HUES48 (cell line): Measurements from ENCODE around the gene CBL.

ENCODE experiments used
- H3K27ac ChIP-seq: one replicate; pipeline ENCODE4 v1.7.0; 2013; ENCODE audit warnings: low read depth, low read length, inconsistent platforms
- H3K27me3 ChIP-seq: 2 replicates; pipeline ENCODE4 v1.6.1; 2013; ENCODE audit warnings: mild to moderate bottlenecking, low read length; ENCODE audit not compliant: control insufficient read depth, insufficient read depth
- H3K36me3 ChIP-seq: 2 replicates; pipeline ENCODE4 v1.6.1; 2013; ENCODE audit warnings: low read length; ENCODE audit not compliant: control insufficient read depth, insufficient read depth
- H3K4me1 ChIP-seq: 2 replicates; pipeline ENCODE4 v1.6.1; 2013; ENCODE audit warnings: mild to moderate bottlenecking, low read length; ENCODE audit not compliant: control insufficient read depth, insufficient read depth
- H3K4me3 ChIP-seq: 2 replicates; pipeline ENCODE4 v1.5.1; 2013; ENCODE audit warnings: mild to moderate bottlenecking, low read depth, low read length
- H3K9ac ChIP-seq: 2 replicates; pipeline ENCODE4 v1.6.1; 2013; ENCODE audit warnings: mild to moderate bottlenecking, low read depth, low read length, moderate library complexity
- H3K9me3 ChIP-seq: 2 replicates; pipeline ENCODE4 v1.6.1; 2013; ENCODE audit warnings: low read length; ENCODE audit not compliant: control insufficient read depth, insufficient read depth

Gene CBL

DNA sequence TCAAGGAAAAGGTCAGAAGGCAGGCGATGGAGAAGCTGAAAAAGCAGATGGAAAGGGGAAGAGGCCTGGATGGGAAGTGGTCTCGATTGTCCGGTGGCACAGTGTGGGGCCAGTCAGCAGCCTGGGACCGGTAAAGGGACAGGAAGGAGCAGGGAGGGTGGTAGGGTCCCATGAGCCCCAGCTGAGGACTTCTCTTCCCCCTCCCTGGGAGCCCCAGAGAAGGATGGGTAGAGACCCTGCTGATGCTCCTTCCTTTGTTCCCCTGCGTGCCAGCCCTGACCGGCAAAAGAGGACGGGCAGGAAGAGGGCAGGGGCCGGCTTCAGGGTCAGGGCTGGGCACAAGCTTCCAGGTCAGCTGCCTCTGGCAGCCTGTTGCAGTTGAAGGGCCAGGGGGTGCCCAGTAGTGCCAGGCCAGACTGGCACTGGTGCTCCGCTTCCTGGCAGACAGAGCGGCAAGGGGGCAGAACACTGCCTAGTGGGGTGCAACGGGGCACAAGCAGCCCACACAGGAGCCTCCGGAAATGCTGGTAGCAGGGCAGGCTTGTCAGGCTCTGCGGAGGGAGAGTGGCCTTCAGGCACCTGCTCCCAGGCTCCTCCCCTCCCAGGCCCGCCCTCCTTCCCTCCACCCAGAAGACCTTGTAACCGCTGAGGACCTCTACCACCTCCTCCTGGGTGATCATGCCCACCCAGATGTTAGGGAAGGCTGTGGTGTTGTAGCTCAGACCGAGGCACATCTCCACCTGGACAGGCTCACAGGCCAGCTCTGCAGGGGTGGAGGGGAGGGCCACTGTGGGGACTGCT is 135.3 kb downstream of the CBL start:
- H3K4me1 ChIP-seq: peaks cover 22% of the 10 kb centered on the region
- H3K27ac ChIP-seq: no peak overlapping the region
- peak overlapping the region; percentile 65 for H3K4me3 ChIP-seq
- no peak overlapping the region for H3K9ac ChIP-seq
- peaks cover 5% of the 10 kb centered on the region for H3K36me3 ChIP-seq
- H3K27me3 ChIP-seq: peaks cover 52% of the 10 kb centered on the region
- no peaks in the 10 kb centered on the region for H3K9me3 ChIP-seq

DNA sequence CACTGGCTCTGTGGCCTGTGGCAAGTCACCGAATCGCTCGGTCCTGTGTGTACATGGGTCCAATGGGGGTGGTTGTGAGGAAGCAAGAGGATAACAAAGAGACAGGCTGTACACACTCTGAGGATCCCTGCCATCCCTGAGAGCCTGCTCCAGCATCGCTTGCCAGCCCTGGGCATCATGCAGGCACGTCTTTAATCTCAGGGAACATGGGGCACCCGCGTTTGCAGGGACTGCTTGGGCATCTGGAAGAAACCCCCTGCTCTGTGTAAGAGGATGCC is 135.8 kb downstream of the CBL start:
- Histone ChIP-seq H3K9me3 (no peaks in the 10 kb centered on the region), H3K27ac (no peak overlapping the region), H3K4me3 (no peak overlapping the region), H3K27me3 (peaks cover 52% of the 10 kb centered on the region), H3K4me1 (peaks cover 22% of the 10 kb centered on the region), H3K9ac (no peak overlapping the region), H3K36me3 (peaks cover 2% of the 10 kb centered on the region; the same call in 1 of the 2 replicates)

DNA sequence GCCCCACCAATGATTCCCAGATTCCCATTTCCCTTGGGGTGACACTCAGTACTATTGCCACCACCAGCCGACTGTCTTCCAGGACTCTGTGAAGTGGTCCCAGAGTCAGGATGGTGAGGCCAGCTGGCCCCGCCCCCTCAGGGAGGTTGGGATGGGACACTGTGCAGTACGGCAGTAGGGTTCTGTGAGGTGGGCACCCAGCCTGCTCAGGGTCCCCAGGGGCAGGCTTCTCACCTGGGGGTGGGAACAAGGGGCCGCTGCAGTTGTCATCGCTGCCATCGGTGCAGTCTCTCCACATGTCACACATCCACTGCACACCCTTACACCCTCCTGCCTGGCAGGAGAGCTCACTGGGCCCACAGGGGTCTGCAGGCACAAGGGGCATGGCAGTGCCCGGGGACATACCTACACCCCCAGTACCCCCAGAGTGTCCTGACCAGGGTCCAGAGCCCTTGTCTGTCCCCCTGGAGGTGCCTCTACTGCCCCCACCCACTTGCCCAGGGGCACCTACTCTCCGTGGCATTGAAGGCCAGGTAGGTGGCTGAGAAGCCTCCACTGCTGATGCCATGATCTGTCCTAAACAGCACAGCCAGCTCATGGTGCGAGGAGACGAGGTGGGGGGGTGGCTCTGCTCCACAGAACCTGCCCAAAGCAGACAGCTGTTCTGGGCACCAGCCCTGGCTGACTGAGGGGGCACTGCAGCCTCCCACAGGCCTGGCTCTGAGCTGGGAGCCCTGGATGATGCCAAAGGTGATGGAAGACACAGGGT is 136.4 kb downstream of the CBL start:
- Histone ChIP-seq H3K27me3 (peaks cover 57% of the 10 kb centered on the region), H3K9ac (no peak overlapping the region), H3K9me3 (no peaks in the 10 kb centered on the region), H3K4me1 (peaks cover 16% of the 10 kb centered on the region), H3K36me3 (no peaks in the 10 kb centered on the region), H3K27ac (no peak overlapping the region), H3K4me3 (no peak overlapping the region)

DNA sequence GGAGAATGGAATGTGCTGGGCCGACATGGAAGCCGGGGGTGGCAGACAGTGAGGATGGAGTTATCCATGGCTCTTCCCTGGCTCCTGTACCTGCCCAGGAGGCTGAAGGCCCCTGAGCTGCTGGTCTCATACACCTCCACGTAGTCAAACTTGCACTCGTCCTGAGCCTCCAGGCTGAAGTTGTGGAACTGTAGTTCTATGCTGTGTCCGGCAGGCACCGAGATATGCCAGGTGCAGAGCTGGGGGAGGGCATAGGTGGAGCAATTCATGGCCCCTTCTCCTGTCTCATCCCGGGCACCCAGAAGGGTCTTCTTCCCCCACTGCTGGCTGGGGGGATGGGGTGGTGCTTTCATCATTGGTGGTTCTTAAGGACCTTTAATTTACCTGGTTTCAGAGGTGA is 137.6 kb downstream of the CBL start:
- no peaks in the 10 kb centered on the region for H3K9me3 ChIP-seq
- no peak overlapping the region for H3K9ac ChIP-seq
- H3K36me3 ChIP-seq: no peaks in the 10 kb centered on the region
- H3K4me3 ChIP-seq: no peak overlapping the region
- no peak overlapping the region for H3K27ac ChIP-seq
- peaks cover 9% of the 10 kb centered on the region for H3K4me1 ChIP-seq
- peaks cover 54% of the 10 kb centered on the region for H3K27me3 ChIP-seq

DNA sequence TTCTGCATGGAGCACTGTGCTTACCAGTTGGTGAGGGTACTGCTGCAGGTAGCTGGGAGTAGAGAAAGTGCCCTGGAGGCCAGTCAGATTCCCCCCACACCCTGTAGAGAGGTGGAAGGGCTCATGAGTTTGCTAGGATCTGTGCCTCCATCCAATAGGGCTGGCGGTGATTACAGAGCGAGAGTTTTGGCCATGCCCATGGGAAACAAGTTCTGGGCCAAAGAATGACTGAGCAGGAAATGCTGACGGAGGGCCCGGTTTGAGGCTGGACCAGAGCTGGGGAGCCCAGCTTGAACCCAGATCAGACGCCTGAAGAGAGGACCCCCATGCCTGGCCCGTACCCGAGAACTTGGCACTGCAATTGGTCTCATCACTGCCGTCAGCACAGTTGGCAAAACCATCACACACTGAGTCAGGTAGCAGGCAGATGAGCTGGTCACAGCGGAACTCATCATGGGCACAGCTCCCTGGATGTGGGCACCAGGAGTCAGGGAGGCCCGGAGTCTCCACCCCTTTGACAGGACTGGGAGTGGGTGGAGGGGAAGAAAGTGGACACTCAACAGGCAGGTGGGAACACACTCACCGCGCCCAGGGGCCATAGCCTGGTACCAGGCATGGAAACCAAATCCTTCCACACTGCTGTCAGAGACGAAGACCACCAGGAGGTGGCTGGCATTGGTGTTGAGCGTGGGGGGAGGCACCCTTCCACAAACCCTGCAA is 138.3 kb downstream of the CBL start:
- H3K9ac ChIP-seq: no peak overlapping the region
- no peak overlapping the region for H3K27ac ChIP-seq
- no peak overlapping the region for H3K4me3 ChIP-seq
- peaks cover 2% of the 10 kb centered on the region; the same call in 1 of the 2 replicates for H3K4me1 ChIP-seq
- H3K27me3 ChIP-seq: peaks cover 46% of the 10 kb centered on the region
- no peaks in the 10 kb centered on the region for H3K36me3 ChIP-seq
- no peaks in the 10 kb centered on the region for H3K9me3 ChIP-seq

DNA sequence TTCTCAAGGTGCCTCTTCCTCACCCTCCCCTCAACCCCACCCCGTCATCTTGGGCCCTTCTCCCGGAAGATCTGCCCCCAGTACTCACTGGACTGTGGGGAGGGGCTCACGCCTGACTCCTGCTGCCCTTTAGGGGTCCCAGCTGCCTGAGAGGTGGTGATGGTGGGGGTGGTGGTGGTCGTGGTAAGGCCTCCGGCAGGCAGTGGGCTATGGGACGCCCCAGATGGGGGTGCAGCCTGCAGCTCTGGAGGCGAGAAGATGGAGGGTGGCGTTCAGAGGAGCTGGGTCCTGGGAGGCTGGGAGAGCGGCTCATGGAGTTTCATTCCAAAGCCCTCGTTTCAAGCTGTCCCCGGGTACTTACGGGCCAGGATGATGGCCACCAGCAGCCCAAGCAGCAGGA is 139.5 kb downstream of the CBL start:
- Histone ChIP-seq H3K27ac (no peak overlapping the region), H3K9ac (no peak overlapping the region), H3K9me3 (no peaks in the 10 kb centered on the region), H3K4me1 (no peaks in the 10 kb centered on the region), H3K27me3 (peaks cover 34% of the 10 kb centered on the region), H3K36me3 (no peaks in the 10 kb centered on the region), H3K4me3 (no peak overlapping the region)

DNA sequence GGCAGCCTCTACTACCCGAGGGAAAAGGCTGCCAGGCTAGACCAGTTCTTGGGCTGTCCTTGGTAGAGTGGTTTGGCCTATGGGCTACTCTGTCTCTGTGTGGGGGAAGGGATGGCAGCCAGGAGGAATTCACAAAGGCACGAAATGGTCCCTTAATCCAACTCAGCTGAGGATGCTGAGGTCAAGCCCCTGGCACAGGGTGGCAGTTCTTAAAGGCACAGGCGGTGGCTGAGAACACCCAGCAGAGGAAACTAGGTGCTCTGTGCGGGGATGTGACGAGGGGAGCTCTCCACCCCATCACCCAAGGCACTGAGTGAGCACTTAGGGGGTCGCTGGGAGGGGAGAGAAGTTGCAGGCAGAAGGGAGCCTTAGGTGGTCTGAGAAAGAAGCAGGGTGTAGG is 140.5 kb downstream of the CBL start, which contains the start of gene MFRP:
Gene MFRP (minus strand): TSS at position 101 of the 400 bp plus-strand sequence. CDS start 192 bp downstream, outside the sequence.
- no peaks in the 10 kb centered on the region for H3K9me3 ChIP-seq
- no peak within 1 kb of the TSS for H3K27ac ChIP-seq
- peaks cover 25% of the 10 kb centered on the region for H3K27me3 ChIP-seq
- H3K36me3 ChIP-seq: no peaks in the 10 kb centered on the region
- H3K4me3 ChIP-seq: no peak within 1 kb of the TSS
- no peaks in the 10 kb centered on the region for H3K4me1 ChIP-seq
- no peak within 1 kb of the TSS for H3K9ac ChIP-seq

- no peaks in the 10 kb centered on the region for H3K4me1 ChIP-seq
- H3K27ac ChIP-seq: no peak overlapping the region
- no peaks in the 10 kb centered on the region for H3K9me3 ChIP-seq
- peaks cover 19% of the 10 kb centered on the region for H3K27me3 ChIP-seq
- H3K36me3 ChIP-seq: no peaks in the 10 kb centered on the region
- no peak overlapping the region for H3K9ac ChIP-seq
- no peak overlapping the region for H3K4me3 ChIP-seq
Observed at GRCh38 chr11:119347242-119347641, 141.1 kb downstream of the CBL start.

DNA sequence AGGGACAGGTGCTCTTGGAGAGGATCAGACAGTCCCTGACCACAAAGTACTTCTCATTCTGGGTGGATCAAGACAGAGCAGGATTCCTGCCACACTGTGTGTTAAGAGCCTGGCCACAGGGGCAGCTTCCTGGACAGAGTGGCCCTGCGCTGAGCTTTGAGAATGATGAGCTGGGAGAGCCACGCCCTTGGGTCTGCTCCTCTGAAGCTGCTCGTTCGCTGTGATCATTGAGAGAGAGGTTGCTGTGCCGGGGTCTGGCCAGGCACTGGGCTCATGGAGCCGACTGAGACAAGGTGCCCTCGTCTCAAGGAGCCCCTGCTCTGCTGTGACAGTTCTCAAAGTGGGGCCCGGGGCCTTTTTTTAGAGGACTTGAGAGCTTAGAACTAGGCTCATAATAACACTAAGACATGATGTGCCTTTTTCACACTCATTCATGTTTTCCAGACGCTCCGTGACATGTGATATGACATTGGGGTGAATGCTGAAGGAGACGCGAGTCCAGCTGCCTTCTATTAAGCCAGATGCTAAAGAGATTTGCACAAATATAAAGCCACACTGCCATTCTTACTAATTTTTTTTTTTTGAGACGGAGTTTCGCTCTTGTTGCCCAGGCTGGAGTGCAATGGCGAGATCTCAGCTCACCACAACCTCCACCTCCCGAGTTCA is 141.9 kb downstream of the CBL start:
- Histone ChIP-seq H3K36me3 (no peaks in the 10 kb centered on the region), H3K4me1 (no peaks in the 10 kb centered on the region), H3K4me3 (no peak overlapping the region), H3K27me3 (peaks cover 10% of the 10 kb centered on the region; the same call in 1 of the 2 replicates), H3K27ac (no peak overlapping the region), H3K9me3 (no peaks in the 10 kb centered on the region), H3K9ac (no peak overlapping the region)

GRCh38 chr11:119350302-119350701 is 144.2 kb downstream of the CBL start:
- Histone ChIP-seq H3K9ac (no peak overlapping the region), H3K4me3 (no peak overlapping the region), H3K4me1 (no peaks in the 10 kb centered on the region), H3K27me3 (peaks cover 10% of the 10 kb centered on the region; the same call in 1 of the 2 replicates), H3K9me3 (no peaks in the 10 kb centered on the region), H3K36me3 (no peaks in the 10 kb centered on the region), H3K27ac (no peak overlapping the region)
